DOHH2 (cell line): Measurements from ENCODE around the gene CLDN1.

Source experiments
- H3F3A ChIP-seq: fragments of 200-600 bp; sonication (generic), shearing (Covaris generic); 2 replicates; pipeline ENCODE4 v1.6.0; 2016; ENCODE audit warnings: antibody characterized with exemption, mild to moderate bottlenecking; ENCODE audit not compliant: control insufficient read depth, insufficient read depth
- H3K27ac ChIP-seq: fragments of 200-600 bp; sonication (generic); 2 replicates; pipeline ENCODE4 v1.5.1; 2014; ENCODE audit warnings: low read depth, mild to moderate bottlenecking, low read length, moderate library complexity
- H3K27me3 ChIP-seq: fragments of 200-600 bp; sonication (generic); 2 replicates; pipeline ENCODE4 v1.6.1; 2014; ENCODE audit warnings: mild to moderate bottlenecking, low read length, mixed read lengths; ENCODE audit not compliant: control insufficient read depth
- H3K36me3 ChIP-seq: fragments of 200-600 bp; sonication (generic); 2 replicates; pipeline ENCODE4 v1.6.1; 2014; ENCODE audit warnings: mild to moderate bottlenecking, low read length, moderate library complexity, mixed read lengths; ENCODE audit not compliant: control insufficient read depth
- H3K4me1 ChIP-seq: fragments of 200-600 bp; sonication (generic); 2 replicates; pipeline ENCODE4 v1.6.1; 2014; ENCODE audit warnings: mild to moderate bottlenecking, low read length, mixed read lengths; ENCODE audit not compliant: control insufficient read depth
- H3K4me2 ChIP-seq: fragments of 200-600 bp; sonication (generic); 2 replicates; pipeline ENCODE4 v1.6.0; 2014; ENCODE audit warnings: mild to moderate bottlenecking, low read length, moderate library complexity
- H3K4me3 ChIP-seq: fragments of 200-600 bp; sonication (generic); 2 replicates; pipeline ENCODE4 v1.5.1; 2014; ENCODE audit warnings: mild to moderate bottlenecking, low read length, mixed read lengths
- H3K79me2 ChIP-seq: fragments of 200-600 bp; sonication (generic); 2 replicates; pipeline ENCODE4 v1.6.1; 2014; ENCODE audit warnings: mild to moderate bottlenecking, low read length, mixed read lengths; ENCODE audit not compliant: control insufficient read depth
- H3K9me2 ChIP-seq: fragments of 200-600 bp; sonication (generic); replicated peaks from 2 replicates; pipeline ENCODE4 v1.6.1; 2014; ENCODE audit warnings: mild to moderate bottlenecking, low read length, mixed read lengths; ENCODE audit not compliant: control insufficient read depth
- H3K9me3 ChIP-seq: fragments of 200-600 bp; sonication (generic); 2 replicates; pipeline ENCODE4 v1.6.1; 2014; ENCODE audit warnings: antibody characterized with exemption, low read length, mixed read lengths; ENCODE audit not compliant: control insufficient read depth, insufficient read depth
- H4K20me1 ChIP-seq: fragments of 200-600 bp; sonication (generic); 2 replicates; pipeline ENCODE4 v1.6.0; 2014; ENCODE audit warnings: low read depth, mild to moderate bottlenecking, antibody characterized with exemption, low read length, moderate library complexity; ENCODE audit not compliant: control insufficient read depth, insufficient read depth
- EZH2phosphoT487 ChIP-seq: fragments of 200-600 bp; sonication (generic); IDR thresholded peaks from 2 replicates; pipeline ENCODE4 v1.6.1; 2017; ENCODE audit warnings: borderline replicate concordance, mild to moderate bottlenecking, antibody characterized with exemption, low read length, moderate library complexity, mixed read lengths
- TF ChIP-seq, protein P1 (sequence below): fragments of 200-600 bp; sonication (generic); IDR thresholded peaks from one replicate; pipeline ENCODE4 v1.5.1; 2014; ENCODE audit warnings: antibody characterized with exemption, mild to moderate bottlenecking, low read depth, low read length; ENCODE audit not compliant: poor library complexity, severe bottlenecking

CLDN1 gene

DNA sequence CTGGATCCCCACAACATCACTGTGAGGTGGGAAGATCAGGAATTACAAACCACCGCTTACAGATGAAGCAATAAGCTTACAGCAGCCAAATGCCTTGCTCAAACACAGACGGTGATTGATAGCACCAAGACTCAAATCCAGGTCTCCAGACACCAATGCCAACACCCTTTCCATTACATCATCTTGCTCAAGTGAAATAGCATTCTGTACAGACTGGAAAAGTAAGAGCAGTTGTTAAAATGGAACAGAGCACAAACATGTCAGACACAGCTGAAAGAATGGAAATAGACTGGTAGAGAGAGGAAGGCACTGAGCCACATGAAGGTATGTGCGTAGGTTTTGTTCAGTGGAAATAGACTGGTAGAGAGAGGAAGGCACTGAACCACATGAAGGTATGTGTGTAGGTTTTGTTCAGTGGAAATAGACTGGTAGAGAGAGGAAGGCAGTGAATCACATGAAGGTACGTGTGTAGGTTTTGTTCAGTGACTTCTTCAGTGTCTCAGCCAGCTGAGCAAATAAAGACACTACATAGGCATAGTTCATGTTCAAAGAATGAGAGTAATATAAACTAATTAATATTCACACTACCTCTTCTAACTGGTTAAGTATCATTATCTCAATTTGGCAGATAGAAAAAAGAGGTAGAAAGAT, 15.6 kb downstream of the CLDN1 start:
- no peaks in the 10 kb centered on the region for H3K9me2 ChIP-seq
- no peaks in the 10 kb centered on the region for H3K36me3 ChIP-seq
- TF ChIP-seq, protein P1, sequence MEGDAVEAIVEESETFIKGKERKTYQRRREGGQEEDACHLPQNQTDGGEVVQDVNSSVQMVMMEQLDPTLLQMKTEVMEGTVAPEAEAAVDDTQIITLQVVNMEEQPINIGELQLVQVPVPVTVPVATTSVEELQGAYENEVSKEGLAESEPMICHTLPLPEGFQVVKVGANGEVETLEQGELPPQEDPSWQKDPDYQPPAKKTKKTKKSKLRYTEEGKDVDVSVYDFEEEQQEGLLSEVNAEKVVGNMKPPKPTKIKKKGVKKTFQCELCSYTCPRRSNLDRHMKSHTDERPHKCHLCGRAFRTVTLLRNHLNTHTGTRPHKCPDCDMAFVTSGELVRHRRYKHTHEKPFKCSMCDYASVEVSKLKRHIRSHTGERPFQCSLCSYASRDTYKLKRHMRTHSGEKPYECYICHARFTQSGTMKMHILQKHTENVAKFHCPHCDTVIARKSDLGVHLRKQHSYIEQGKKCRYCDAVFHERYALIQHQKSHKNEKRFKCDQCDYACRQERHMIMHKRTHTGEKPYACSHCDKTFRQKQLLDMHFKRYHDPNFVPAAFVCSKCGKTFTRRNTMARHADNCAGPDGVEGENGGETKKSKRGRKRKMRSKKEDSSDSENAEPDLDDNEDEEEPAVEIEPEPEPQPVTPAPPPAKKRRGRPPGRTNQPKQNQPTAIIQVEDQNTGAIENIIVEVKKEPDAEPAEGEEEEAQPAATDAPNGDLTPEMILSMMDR = no peak
- no peak for TF ChIP-seq EZH2phosphoT487
- no peaks in the 10 kb centered on the region for H3K79me2 ChIP-seq
- no peaks in the 10 kb centered on the region for H3K27me3 ChIP-seq
- H3K9me3 ChIP-seq = no peaks in the 10 kb centered on the region
- H3K4me2 ChIP-seq = no peak overlapping the region
- H3K4me3 ChIP-seq = no peak overlapping the region
- H3K4me1 ChIP-seq = no peaks in the 10 kb centered on the region
- H3F3A ChIP-seq = no peaks in the 10 kb centered on the region
- no peak overlapping the region for H3K27ac ChIP-seq
- no peaks in the 10 kb centered on the region for H4K20me1 ChIP-seq

DNA sequence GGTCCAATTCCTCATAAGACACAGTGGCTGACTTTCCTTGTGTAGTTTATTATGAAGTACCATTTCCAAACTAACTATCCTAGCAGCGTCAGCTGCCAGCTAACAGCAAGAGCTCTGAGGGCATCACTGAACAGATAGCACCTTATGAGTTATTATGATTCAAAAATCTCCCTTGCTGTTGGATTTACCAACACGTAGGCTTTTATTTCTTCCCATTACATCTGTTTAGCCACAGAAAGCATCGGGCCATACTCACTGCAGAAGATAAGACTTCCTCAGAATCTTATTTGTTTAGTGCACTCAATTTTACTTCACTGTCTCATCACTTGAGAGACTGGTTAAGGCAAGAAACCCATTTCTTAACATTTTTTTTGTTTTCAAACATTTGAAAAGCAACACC, 16.2 kb downstream of the CLDN1 start:
- Histone ChIP-seq H3K9me2 (no peaks in the 10 kb centered on the region), H3K36me3 (no peaks in the 10 kb centered on the region), H3K9me3 (no peaks in the 10 kb centered on the region), H3F3A (no peaks in the 10 kb centered on the region), H3K79me2 (no peaks in the 10 kb centered on the region), H3K4me3 (no peak overlapping the region), H4K20me1 (no peaks in the 10 kb centered on the region), H3K27me3 (no peaks in the 10 kb centered on the region), H3K27ac (no peak overlapping the region), H3K4me2 (no peak overlapping the region), H3K4me1 (no peaks in the 10 kb centered on the region)
- TF ChIP-seq, protein P1 = no peak
- TF ChIP-seq EZH2phosphoT487 = no peak

DNA sequence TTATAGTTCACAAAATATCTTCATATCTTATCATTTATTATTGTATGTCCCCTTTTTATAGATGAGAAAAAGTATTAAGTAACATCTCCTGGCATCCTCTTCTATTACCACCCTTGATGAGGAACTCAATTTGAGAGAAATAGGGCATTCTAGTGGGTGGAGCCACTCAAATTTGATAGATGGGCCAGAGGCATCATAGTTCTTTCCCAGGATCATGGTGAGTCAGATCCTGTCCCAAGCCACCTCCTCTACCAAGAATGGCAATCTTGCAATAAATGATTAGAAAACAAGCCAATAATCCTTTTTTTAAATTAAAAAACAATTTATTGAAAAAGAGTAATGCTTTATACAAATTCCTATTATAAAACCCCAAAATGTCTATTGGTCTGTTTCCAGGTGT, 16.8 kb downstream of the CLDN1 start:
- H3K79me2 ChIP-seq = no peaks in the 10 kb centered on the region
- H3F3A ChIP-seq = no peaks in the 10 kb centered on the region
- TF ChIP-seq, protein P1 = no peak
- TF ChIP-seq EZH2phosphoT487 = no peak
- H3K27ac ChIP-seq = no peak overlapping the region
- H3K27me3 ChIP-seq = no peaks in the 10 kb centered on the region
- no peak overlapping the region for H3K4me3 ChIP-seq
- no peak overlapping the region for H3K4me2 ChIP-seq
- H3K36me3 ChIP-seq = no peaks in the 10 kb centered on the region
- no peaks in the 10 kb centered on the region for H3K4me1 ChIP-seq
- H3K9me2 ChIP-seq = no peaks in the 10 kb centered on the region
- H3K9me3 ChIP-seq = no peaks in the 10 kb centered on the region
- H4K20me1 ChIP-seq = no peaks in the 10 kb centered on the region
